ENCODE results near the gene THSD4.

The THSD4 gene

GRCh38 chr15:71698742-71699141 lies 583.5 kb downstream of the THSD4 start:
- POLR2A ChIA-PET: no interaction called here
- CTCF ChIA-PET: interaction anchor here (1.0 kb wide), 1 partner anchor 45 kb away, joined by 3 read pairs; no protein-coding TSS in a partner anchor
- DNase-seq (ENCODE audit: extremely low spot score): no peak
- no peak for TF ChIP-seq CTCF (IDR thresholded peaks at IDR 0.05; ENCODE audit: control extremely low read depth, extremely low read depth, low read depth, missing control alignments)

GRCh38 chr15:71699977-71700376 lies 584.7 kb downstream of the THSD4 start:
- POLR2A ChIA-PET: no interaction called here
- CTCF ChIA-PET: no interaction called here
- TF ChIP-seq CTCF (IDR thresholded peaks at IDR 0.05; ENCODE audit: control extremely low read depth, extremely low read depth, low read depth, missing control alignments): no peak
- DNase-seq (ENCODE audit: extremely low spot score): no peak

- DNase-seq (ENCODE audit: extremely low spot score): no peak
- ChIA-PET POLR2A (no interaction called here), CTCF (no interaction called here)
- TF ChIP-seq CTCF (IDR thresholded peaks at IDR 0.05; ENCODE audit: control extremely low read depth, extremely low read depth, low read depth, missing control alignments): no peak
These were observed 586.5 kb downstream of the THSD4 start for GRCh38 chr15:71701808-71702207.

GRCh38 chr15:71702496-71702895 lies 587.2 kb downstream of the THSD4 start:
- DNase-seq (ENCODE audit: extremely low spot score): no peak
- CTCF ChIA-PET: no interaction called here
- POLR2A ChIA-PET: no interaction called here
- no peak for TF ChIP-seq CTCF (IDR thresholded peaks at IDR 0.05; ENCODE audit: control extremely low read depth, extremely low read depth, low read depth, missing control alignments)

GRCh38 chr15:71705151-71705550 lies 589.9 kb downstream of the THSD4 start:
- no peak for DNase-seq (ENCODE audit: extremely low spot score)
- CTCF ChIA-PET: no interaction called here
- POLR2A ChIA-PET: no interaction called here
- no peak for TF ChIP-seq CTCF (IDR thresholded peaks at IDR 0.05; ENCODE audit: control extremely low read depth, extremely low read depth, low read depth, missing control alignments)

- no peak for DNase-seq (ENCODE audit: extremely low spot score)
- no peak for TF ChIP-seq CTCF (IDR thresholded peaks at IDR 0.05; ENCODE audit: control extremely low read depth, extremely low read depth, low read depth, missing control alignments)
- CTCF ChIA-PET: interaction anchor here (1.5 kb wide), 1 partner anchor 10 kb away, joined by 3 read pairs; no protein-coding TSS in a partner anchor
- POLR2A ChIA-PET: no interaction called here
These were observed 591.4 kb downstream of the THSD4 start for GRCh38 chr15:71706461-71707229.

Data from GM10248 (cell line).